Trophoblast cell (in vitro differentiated cells and primary cell): ENCODE measurements around the gene UBE2L6.

Experiments
- DNase-seq, 2 donors: peaks; one replicate each; pipeline ENCODE4 v3.0.0-alpha.2; 2016
- H2AFZ ChIP-seq: 2 replicates; pipeline ENCODE4 v1.6.1; 2013; ENCODE audit warnings: low read length, moderate library complexity, mild to moderate bottlenecking; ENCODE audit not compliant: insufficient read depth, poor library complexity
- H2AK5ac ChIP-seq: 2 replicates; pipeline ENCODE4 v1.6.1; 2013; ENCODE audit warnings: mild to moderate bottlenecking, low read length
- H2BK120ac ChIP-seq: 2 replicates; pipeline ENCODE4 v1.6.1; 2013; ENCODE audit warnings: low read length, mild to moderate bottlenecking, moderate library complexity; ENCODE audit not compliant: insufficient read depth, poor library complexity
- H2BK12ac ChIP-seq: 2 replicates; pipeline ENCODE4 v1.6.1; 2013; ENCODE audit warnings: mild to moderate bottlenecking, low read length, moderate library complexity
- H2BK5ac ChIP-seq: 2 replicates; pipeline ENCODE4 v1.6.1; 2013; ENCODE audit warnings: low read length, low read depth, moderate library complexity, mild to moderate bottlenecking; ENCODE audit not compliant: poor library complexity
- H3K14ac ChIP-seq: 2 replicates; pipeline ENCODE4 v1.6.1; 2013; ENCODE audit warnings: mild to moderate bottlenecking, low read length
- H3K18ac ChIP-seq: 2 replicates; pipeline ENCODE4 v1.6.1; 2013; ENCODE audit warnings: mild to moderate bottlenecking, low read length
- H3K23ac ChIP-seq: 2 replicates; pipeline ENCODE4 v1.6.1; 2013; ENCODE audit warnings: low read length
- H3K27ac ChIP-seq: 2 replicates; pipeline ENCODE4 v1.5.1; 2013; ENCODE audit warnings: low read depth, mild to moderate bottlenecking, inconsistent platforms, low read length, moderate library complexity
- H3K27me3 ChIP-seq: 2 replicates; pipeline ENCODE4 v1.6.1; 2013; ENCODE audit warnings: inconsistent platforms, mild to moderate bottlenecking, low read length, moderate library complexity; ENCODE audit not compliant: insufficient read depth
- H3K36me3 ChIP-seq, 2 experiments: 1 replicate in 1 of 2; 2 replicates in 1 of 2; pipeline ENCODE4 v1.6.1; 2013; ENCODE audit warnings: low read length in 2 of 2, mild to moderate bottlenecking in 2 of 2, moderate library complexity in 1 of 2; ENCODE audit not compliant: insufficient read depth in 2 of 2, control insufficient read depth in 1 of 2
- H3K4ac ChIP-seq: 2 replicates; pipeline ENCODE4 v1.6.1; 2013; ENCODE audit warnings: low read depth, mild to moderate bottlenecking, low read length, moderate library complexity
- H3K4me1 ChIP-seq, 2 experiments: 1 replicate in 1 of 2; 2 replicates in 1 of 2; pipeline ENCODE4 v1.6.1; 2013; ENCODE audit warnings: low read length in 2 of 2, mild to moderate bottlenecking in 2 of 2, moderate library complexity in 1 of 2; ENCODE audit not compliant: insufficient read depth in 2 of 2, control insufficient read depth in 1 of 2
- H3K4me2 ChIP-seq: 2 replicates; pipeline ENCODE4 v1.6.1; 2013; ENCODE audit warnings: inconsistent platforms, mild to moderate bottlenecking, low read length, moderate library complexity
- H3K4me3 ChIP-seq: 2 replicates; pipeline ENCODE4 v1.5.1; 2013; ENCODE audit warnings: mild to moderate bottlenecking, low read depth, low read length, inconsistent platforms
- H3K79me1 ChIP-seq: one replicate; pipeline ENCODE4 v1.6.1; 2013; ENCODE audit warnings: low read length
- H3K79me2 ChIP-seq: 2 replicates; pipeline ENCODE4 v1.6.1; 2013; ENCODE audit warnings: low read length, mild to moderate bottlenecking; ENCODE audit not compliant: control insufficient read depth, insufficient read depth, poor library complexity
- H3K9ac ChIP-seq: 2 replicates; pipeline ENCODE4 v1.6.1; 2013; ENCODE audit warnings: mild to moderate bottlenecking, low read length
- H3K9me3 ChIP-seq: 2 replicates; pipeline ENCODE4 v1.6.1; 2013; ENCODE audit warnings: low read depth, mild to moderate bottlenecking, control low read depth, inconsistent platforms, low read length; ENCODE audit not compliant: insufficient read depth
- H4K12ac ChIP-seq: 2 replicates; pipeline ENCODE4 v1.6.1; 2013; ENCODE audit warnings: low read depth, mild to moderate bottlenecking, low read length, moderate library complexity
- H4K8ac ChIP-seq: 2 replicates; pipeline ENCODE4 v1.6.1; 2013; ENCODE audit warnings: low read depth, mild to moderate bottlenecking, low read length, moderate library complexity
- H4K91ac ChIP-seq: one replicate; pipeline ENCODE4 v1.6.1; 2013; ENCODE audit warnings: low read depth, mild to moderate bottlenecking, low read length, moderate library complexity
- WGBS: extraction: QIAGEN DNeasy Blood & Tissue Kit; methylation state at CpG from one replicate; pipeline ENCODE4 v1.1.7; 2013; ENCODE audit warnings: missing lambda C conversion rate; ENCODE audit not compliant: insufficient read length, insufficient coverage; ENCODE audit errors: extremely low coverage; 5-methylcytosine and 5-hydroxymethylcytosine counted together

UBE2L6 gene

DNA sequence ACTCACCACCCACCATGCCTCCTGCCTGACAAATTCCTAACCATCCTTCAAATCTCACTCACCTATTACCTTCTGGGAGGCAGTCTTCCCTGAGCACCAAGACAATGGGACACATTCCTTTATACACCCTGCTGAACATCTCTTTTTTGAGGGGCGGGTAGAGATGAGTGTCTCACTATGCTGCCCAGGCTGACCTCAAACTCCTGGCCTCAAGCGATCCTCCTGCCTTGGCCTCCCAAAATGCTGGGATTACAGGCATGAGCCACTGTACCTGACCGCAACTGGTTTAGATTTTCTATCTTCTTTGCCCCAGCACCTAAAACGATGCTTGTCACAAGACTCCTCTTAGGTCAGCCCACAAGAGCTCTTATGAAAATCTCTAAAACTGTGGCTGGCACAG is 44.1 kb downstream of the UBE2L6 start:
- Histone ChIP-seq H3K23ac (no peak overlapping the region), H3K27ac (no peak overlapping the region), H3K36me3 (peaks cover under 1 to 4% of the 10 kb centered on the region in 2 experiments), H3K18ac (no peak overlapping the region), H3K9me3 (no peaks in the 10 kb centered on the region), H3K27me3 (no peaks in the 10 kb centered on the region), H2AFZ (no peak overlapping the region), H3K79me2 (no peaks in the 10 kb centered on the region), H2BK12ac (no peak overlapping the region), H3K4me3 (no peak overlapping the region), H3K4me2 (no peak overlapping the region), H3K4ac (no peak overlapping the region), H2AK5ac (no peak overlapping the region), H4K8ac (no peak overlapping the region), H3K14ac (no peak overlapping the region), H4K91ac (no peak overlapping the region), H3K4me1 (no peaks in the 10 kb centered on the region), H2BK5ac (no peak overlapping the region), H4K12ac (no peak overlapping the region), H3K9ac (no peak overlapping the region), H3K79me1 (no peaks in the 10 kb centered on the region), H2BK120ac (no peak overlapping the region)
- DNase-seq = no peak
- no CpG with 5 or more reads among the region's 4 CpGs for WGBS

GRCh38 chr11:57521116-57521515 is 46.4 kb downstream of the UBE2L6 start:
- H3K79me1 ChIP-seq = no peaks in the 10 kb centered on the region
- H4K91ac ChIP-seq = no peak overlapping the region
- H3K27ac ChIP-seq = no peak overlapping the region
- H3K23ac ChIP-seq = no peak overlapping the region
- no peak overlapping the region for H2BK5ac ChIP-seq
- no peak for DNase-seq
- no peak overlapping the region for H3K4me3 ChIP-seq
- H3K18ac ChIP-seq = no peak overlapping the region
- no CpG with 5 or more reads among the region's 2 CpGs for WGBS
- no peak overlapping the region for H2BK12ac ChIP-seq
- no peak overlapping the region for H2AK5ac ChIP-seq
- no peak overlapping the region for H4K8ac ChIP-seq
- no peak overlapping the region for H3K4me2 ChIP-seq
- H3K9ac ChIP-seq = no peak overlapping the region
- H4K12ac ChIP-seq = no peak overlapping the region
- peaks cover 7% of the 10 kb centered on the region for H3K27me3 ChIP-seq
- no peaks in the 10 kb centered on the region for H3K79me2 ChIP-seq
- H2AFZ ChIP-seq = no peak overlapping the region
- no peaks in the 10 kb centered on the region for H3K36me3 ChIP-seq
- no peak overlapping the region for H3K14ac ChIP-seq
- no peak overlapping the region for H3K4ac ChIP-seq
- H3K4me1 ChIP-seq = no peaks in the 10 kb centered on the region
- no peak overlapping the region for H2BK120ac ChIP-seq
- H3K9me3 ChIP-seq = no peaks in the 10 kb centered on the region

DNA sequence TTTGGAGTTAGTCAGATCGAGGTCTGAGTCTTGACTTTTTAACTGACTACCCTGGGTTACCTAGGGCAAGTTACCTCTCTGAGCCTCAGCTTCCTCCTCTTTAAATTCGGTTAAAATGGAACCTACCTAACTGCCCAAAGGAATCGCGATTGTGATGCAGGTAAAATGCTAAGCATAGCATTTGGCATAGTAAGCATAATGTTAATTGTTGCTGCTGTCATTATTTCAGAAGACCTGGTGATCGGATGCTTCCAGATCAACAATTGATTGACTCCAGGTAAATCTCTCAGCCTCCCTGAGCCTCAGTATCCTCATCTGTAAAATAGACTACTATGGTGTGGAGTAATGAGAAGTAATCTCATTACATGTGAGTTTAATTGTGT is 51.4 kb downstream of the UBE2L6 start:
- Histone ChIP-seq H3K79me1 (no peaks in the 10 kb centered on the region), H3K27me3 (peaks cover 38% of the 10 kb centered on the region), H3K23ac (no peak overlapping the region), H3K36me3 (no peaks in the 10 kb centered on the region), H4K8ac (no peak overlapping the region), H3K79me2 (no peaks in the 10 kb centered on the region), H2AK5ac (no peak overlapping the region), H2BK120ac (no peak overlapping the region), H3K4me1 (peaks cover 8% of the 10 kb centered on the region in 2 experiments), H2BK12ac (no peak overlapping the region), H4K91ac (no peak overlapping the region), H2AFZ (no peak overlapping the region), H3K4me3 (no peak overlapping the region), H3K27ac (no peak overlapping the region), H3K14ac (no peak overlapping the region), H3K4me2 (peak overlapping the region; percentile 98), H3K9ac (no peak overlapping the region), H3K4ac (no peak overlapping the region), H3K9me3 (no peaks in the 10 kb centered on the region), H2BK5ac (no peak overlapping the region), H4K12ac (no peak overlapping the region), H3K18ac (no peak overlapping the region)
- DNase-seq = peak in 1 of 2 donors; percentile 48
- no CpG with 5 or more reads among the region's 5 CpGs for WGBS

- Histone ChIP-seq H2BK120ac (peak within 1 kb of the TSS; percentile 1), H3K27ac (no peak within 1 kb of the TSS), H2AFZ (peak within 1 kb of the TSS; percentile 83), H2BK12ac (no peak within 1 kb of the TSS), H3K36me3 (no peaks in the 10 kb centered on the region), H3K23ac (no peak within 1 kb of the TSS), H3K9me3 (no peaks in the 10 kb centered on the region), H3K9ac (no peak within 1 kb of the TSS), H4K8ac (no peak within 1 kb of the TSS), H3K27me3 (peaks cover 38% of the 10 kb centered on the region), H3K4me3 (peak within 1 kb of the TSS; percentile 63), H3K4me2 (peak within 1 kb of the TSS; percentile 98), H3K14ac (no peak within 1 kb of the TSS), H3K4ac (no peak within 1 kb of the TSS), H3K79me1 (no peaks in the 10 kb centered on the region), H3K18ac (peak within 1 kb of the TSS; percentile 56), H4K12ac (no peak within 1 kb of the TSS), H2BK5ac (no peak within 1 kb of the TSS), H2AK5ac (no peak within 1 kb of the TSS), H3K4me1 (peaks cover 8% of the 10 kb centered on the region in 2 experiments), H3K79me2 (no peaks in the 10 kb centered on the region), H4K91ac (no peak within 1 kb of the TSS)
- DNase-seq = peak in 1 of 2 donors; percentile 18
- no CpG with 5 or more reads among the region's 66 CpGs for WGBS
These were observed 52.0 kb downstream of the UBE2L6 start, which contains the start of gene SLC43A1 for GRCh38 chr11:57515332-57516060. Gene SLC43A1, minus strand, starts transcription at chr11:57515702. Its CDS starts 1,591 bp downstream, at chr11:57514111.
